ENCODE results near the gene PMF1.
A peak's percentile ranks its signal among the peaks of the same experiment; 100 is the strongest.

PMF1 gene

GRCh38 chr1:156266051-156266450 lies 53.2 kb downstream of the PMF1 start:
- DNase-seq (ENCODE audit: low read depth), result no peak

GRCh38 chr1:156268336-156268735 lies 55.5 kb downstream of the PMF1 start:
- DNase-seq (ENCODE audit: low read depth), result no peak

GRCh38 chr1:156270314-156270713 lies 57.5 kb downstream of the PMF1 start:
- DNase-seq (ENCODE audit: low read depth), result no peak

- DNase-seq (ENCODE audit: low read depth), result no peak
Observed at GRCh38 chr1:156276532-156276931, 63.7 kb downstream of the PMF1 start.

- DNase-seq (ENCODE audit: low read depth), result no peak
Observed at GRCh38 chr1:156276966-156277381, 64.2 kb downstream of the PMF1 start.

GRCh38 chr1:156279837-156280236 lies 67.0 kb downstream of the PMF1 start:
- DNase-seq (ENCODE audit: low read depth), result no peak

GRCh38 chr1:156281281-156281680 lies 68.5 kb downstream of the PMF1 start:
- peak; percentile 54 for DNase-seq (ENCODE audit: low read depth)

GRCh38 chr1:156281693-156282478 lies 69.1 kb downstream of the PMF1 start:
- DNase-seq (ENCODE audit: low read depth), result peak; percentile 12

GRCh38 chr1:156282479-156283222 lies 69.8 kb downstream of the PMF1 start, which contains the start of gene SMG5:
Gene SMG5 (minus strand): TSS chr1:156282825. CDS start chr1:156282680, 145 bp downstream.
- peak; percentile 92 for DNase-seq (ENCODE audit: low read depth)

GRCh38 chr1:156283521-156283920 lies 70.7 kb downstream of the PMF1 start:
- no peak for DNase-seq (ENCODE audit: low read depth)

- no peak for DNase-seq (ENCODE audit: low read depth)
Observed at GRCh38 chr1:156284112-156284511, 71.3 kb downstream of the PMF1 start, which contains the start of gene TMEM79. Gene TMEM79 (plus strand): TSS chr1:156284325. CDS start chr1:156285227, 902 bp downstream.

- no peak for DNase-seq (ENCODE audit: low read depth)
Observed at GRCh38 chr1:156284757-156285156, 72.0 kb downstream of the PMF1 start.

GRCh38 chr1:156285437-156285836 lies 72.6 kb downstream of the PMF1 start:
- no peak for DNase-seq (ENCODE audit: low read depth)

GRCh38 chr1:156286061-156286460 lies 73.3 kb downstream of the PMF1 start:
- no peak for DNase-seq (ENCODE audit: low read depth)
